Inflammatory macrophage treated with lipopolysaccharide for 4 hours (primary cell): ENCODE measurements around the gene NUPR1.
"Not testable (repeated sequence)": the region's sequence is repeated elsewhere in the genome, so short reads cannot be mapped to it uniquely, and the experiment has no call there.

ENCODE experiments used
- DNase-seq: peaks from one replicate; pipeline ENCODE4 v3.0.0-alpha.2; 2020

NUPR1 gene

GRCh38 chr16:28554634-28555423 lies 16.1 kb upstream of the NUPR1 start:
- no peak for DNase-seq

GRCh38 chr16:28553776-28554633 lies 15.2 kb upstream of the NUPR1 start, which contains the start of gene SGF29:
TSS of gene SGF29 (plus strand) at chr16:28553920. CDS start at chr16:28581070, 27,150 bp downstream.
- peak; percentile 92 for DNase-seq

GRCh38 chr16:28549301-28549899 lies 10.6 kb upstream of the NUPR1 start:
- DNase-seq = peak; percentile 69

GRCh38 chr16:28548306-28548802 lies 9.6 kb upstream of the NUPR1 start:
- no peak for DNase-seq

- DNase-seq = no peak
Observed at GRCh38 chr16:28546626-28547025, 7.9 kb upstream of the NUPR1 start.

GRCh38 chr16:28545964-28546363 lies 7.2 kb upstream of the NUPR1 start:
- not testable (repeated sequence) for DNase-seq

GRCh38 chr16:28544998-28545397 lies 6.2 kb upstream of the NUPR1 start:
- no peak for DNase-seq

- peak; percentile 97 for DNase-seq
Observed at GRCh38 chr16:28543072-28543471, 4.3 kb upstream of the NUPR1 start.

GRCh38 chr16:28542646-28543045 lies 3.9 kb upstream of the NUPR1 start:
- no peak for DNase-seq

GRCh38 chr16:28540346-28540745 lies 1.6 kb upstream of the NUPR1 start:
- DNase-seq = peak; percentile 73

- DNase-seq = no peak
Observed at GRCh38 chr16:28537964-28538732, 626 bp downstream of the NUPR1 start.

- DNase-seq = no peak
Observed at GRCh38 chr16:28537076-28537475, 1.7 kb downstream of the NUPR1 start.

GRCh38 chr16:28534542-28535373 lies 4.0 kb downstream of the NUPR1 start:
- DNase-seq = peak; percentile 99

- no peak for DNase-seq
Observed at GRCh38 chr16:28532940-28533647, 5.7 kb downstream of the NUPR1 start.

GRCh38 chr16:28531777-28532744 lies 6.7 kb downstream of the NUPR1 start:
- peak; percentile 78 for DNase-seq

GRCh38 chr16:28529124-28529523 lies 9.7 kb downstream of the NUPR1 start:
- no peak for DNase-seq

- no peak for DNase-seq
Observed at GRCh38 chr16:28528463-28528867, 10.3 kb downstream of the NUPR1 start.

- no peak for DNase-seq
Observed at GRCh38 chr16:28527985-28528384, 10.8 kb downstream of the NUPR1 start.

GRCh38 chr16:28527100-28527785 lies 11.5 kb downstream of the NUPR1 start:
- not testable (repeated sequence) for DNase-seq
